Measurements from ENCODE around the gene TAGLN. TPM values are rescaled to one million over a fixed set of nuclear protein-coding genes. Genes with fewer than 3 reads are reported as not detected.

TAGLN gene
- total and polyA plus RNA-seq, 2 experiments from 2014 or later = 1,454 to 2,613 TPM

DNA sequence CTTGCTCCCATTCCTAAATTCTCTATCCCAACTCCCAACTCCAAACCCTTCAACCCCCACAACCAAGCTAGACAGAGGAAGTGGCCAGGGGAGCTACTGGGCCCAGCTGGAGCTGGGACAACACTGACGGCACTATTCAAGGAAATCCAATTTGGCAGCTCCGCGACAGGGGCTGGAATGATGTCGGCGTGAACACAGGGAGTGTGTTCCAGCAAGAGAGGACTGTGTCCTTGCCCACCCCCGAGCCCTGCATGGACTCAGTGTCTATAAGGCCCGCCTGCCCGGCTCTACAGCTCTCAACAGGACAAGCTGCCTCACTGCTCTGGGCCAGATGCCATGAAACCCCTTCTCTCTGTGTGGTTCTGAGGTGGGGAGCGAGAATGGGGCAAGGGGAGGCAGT, 21.4 kb downstream of the TAGLN start:
- TF ChIP-seq EZH2 (IDR thresholded peaks at IDR 0.05; ENCODE audit: insufficient read depth, poor library complexity, severe bottlenecking) (no peak), EZH2phosphoT487 (IDR thresholded peaks at IDR 0.05; ENCODE audit: insufficient read depth, low read depth) (no peak)
- 78 to 81% methylated on average over 9 of the region's 9 CpGs for WGBS, 2 experiments (ENCODE audit: low coverage in 1 of 2, low lambda C conversion rate in 2 of 2, missing lambda C conversion rate in 2 of 2)
- 0 out of 2 replicates have a peak, but pooled peaks cover 6% of the 10 kb centered on the region for H3K4me1 ChIP-seq (ENCODE audit: insufficient read depth)
- H3K27me3 ChIP-seq (replicated peaks; ENCODE audit: insufficient read depth) = no peaks in the 10 kb centered on the region
- H4K20me1 ChIP-seq (ENCODE audit: insufficient read depth) = no peaks in the 10 kb centered on the region
- H3K4me3 ChIP-seq = no peak overlapping the region
- no peaks in the 10 kb centered on the region for H3K79me2 ChIP-seq (ENCODE audit: insufficient read depth)
- DNase-seq = no peak
- H3K36me3 ChIP-seq (ENCODE audit: low read depth) = peaks cover 44% of the 10 kb centered on the region; the same call in 1 of the 2 replicates
- in situ Hi-C loops (cut with MboI) = no loop called here
- no peak overlapping the region for H3K27ac ChIP-seq
- no peak overlapping the region for H2AFZ ChIP-seq
- H3K9me3 ChIP-seq (ENCODE audit: low read depth) = no peaks in the 10 kb centered on the region
- peaks cover 5% of the 10 kb centered on the region; the same call in 1 of the 2 replicates for H3F3A ChIP-seq (ENCODE audit: insufficient read depth)
- H3K9ac ChIP-seq = no peak overlapping the region
- H3K9me2 ChIP-seq (ENCODE audit: insufficient read depth) = no peaks in the 10 kb centered on the region
- H3K4me2 ChIP-seq (ENCODE audit: unreplicated experiment) = no peak overlapping the region

GRCh38 chr11:117220999-117221774, 22.0 kb downstream of the TAGLN start:
- no peak overlapping the region for H3K4me3 ChIP-seq
- no peak overlapping the region for H3K9ac ChIP-seq
- peaks cover 50% of the 10 kb centered on the region; the same call in 1 of the 2 replicates for H3K36me3 ChIP-seq (ENCODE audit: low read depth)
- 0 out of 2 replicates have a peak, but pooled peaks cover 6% of the 10 kb centered on the region for H3K4me1 ChIP-seq (ENCODE audit: insufficient read depth)
- H4K20me1 ChIP-seq (ENCODE audit: insufficient read depth) = no peaks in the 10 kb centered on the region
- no peak overlapping the region for H3K27ac ChIP-seq
- DNase-seq = no peak
- in situ Hi-C loops (cut with MboI) = no loop called here
- H3K9me3 ChIP-seq (ENCODE audit: low read depth) = no peaks in the 10 kb centered on the region
- no peaks in the 10 kb centered on the region for H3K79me2 ChIP-seq (ENCODE audit: insufficient read depth)
- H3K4me2 ChIP-seq (ENCODE audit: unreplicated experiment) = no peak overlapping the region
- H3K27me3 ChIP-seq (replicated peaks; ENCODE audit: insufficient read depth) = no peaks in the 10 kb centered on the region
- no peak overlapping the region for H2AFZ ChIP-seq
- TF ChIP-seq EZH2 (IDR thresholded peaks at IDR 0.05; ENCODE audit: insufficient read depth, poor library complexity, severe bottlenecking) (no peak), EZH2phosphoT487 (IDR thresholded peaks at IDR 0.05; ENCODE audit: insufficient read depth, low read depth) (no peak)
- H3F3A ChIP-seq (ENCODE audit: insufficient read depth) = peaks cover 5% of the 10 kb centered on the region; the same call in 1 of the 2 replicates
- WGBS, 2 experiments (ENCODE audit: low coverage in 1 of 2, low lambda C conversion rate in 2 of 2, missing lambda C conversion rate in 2 of 2) = 83 to 90% methylated on average over 7 of the region's 7 CpGs
- H3K9me2 ChIP-seq (ENCODE audit: insufficient read depth) = no peaks in the 10 kb centered on the region

- H3K9me3 ChIP-seq (ENCODE audit: low read depth) = no peaks in the 10 kb centered on the region
- H3F3A ChIP-seq (ENCODE audit: insufficient read depth) = peaks cover 5% of the 10 kb centered on the region; the same call in 1 of the 2 replicates
- 0 out of 2 replicates have a peak, but pooled peaks cover 6% of the 10 kb centered on the region for H3K4me1 ChIP-seq (ENCODE audit: insufficient read depth)
- no peaks in the 10 kb centered on the region for H3K27me3 ChIP-seq (replicated peaks; ENCODE audit: insufficient read depth)
- no peaks in the 10 kb centered on the region for H3K79me2 ChIP-seq (ENCODE audit: insufficient read depth)
- H3K27ac ChIP-seq = no peak overlapping the region
- in situ Hi-C loops (cut with MboI) = no loop called here
- no peak overlapping the region for H3K9ac ChIP-seq
- WGBS, 2 experiments (ENCODE audit: low coverage in 1 of 2, low lambda C conversion rate in 2 of 2, missing lambda C conversion rate in 2 of 2) = 66 to 75% methylated on average over 7 of the region's 7 CpGs
- no peaks in the 10 kb centered on the region for H4K20me1 ChIP-seq (ENCODE audit: insufficient read depth)
- no peak overlapping the region for H3K4me3 ChIP-seq
- no peak overlapping the region for H3K4me2 ChIP-seq (ENCODE audit: unreplicated experiment)
- H3K36me3 ChIP-seq (ENCODE audit: low read depth) = peaks cover 44% of the 10 kb centered on the region; the same call in 1 of the 2 replicates
- peak; percentile 54 for DNase-seq
- H2AFZ ChIP-seq = no peak overlapping the region
- no peak for TF ChIP-seq EZH2 (IDR thresholded peaks at IDR 0.05; ENCODE audit: insufficient read depth, poor library complexity, severe bottlenecking)
- TF ChIP-seq EZH2phosphoT487 (IDR thresholded peaks at IDR 0.05; ENCODE audit: insufficient read depth, low read depth) = no peak
- H3K9me2 ChIP-seq (ENCODE audit: insufficient read depth) = no peaks in the 10 kb centered on the region
Observed at GRCh38 chr11:117221775-117222517, 22.8 kb downstream of the TAGLN start.

GRCh38 chr11:117222991-117223740, 24.0 kb downstream of the TAGLN start:
- no peak overlapping the region for H2AFZ ChIP-seq
- 0 out of 2 replicates have a peak, but pooled peaks cover 6% of the 10 kb centered on the region for H3K4me1 ChIP-seq (ENCODE audit: insufficient read depth)
- H3K36me3 ChIP-seq (ENCODE audit: low read depth) = peaks cover 33% of the 10 kb centered on the region; the same call in 1 of the 2 replicates
- in situ Hi-C loops (cut with MboI) = no loop called here
- H3F3A ChIP-seq (ENCODE audit: insufficient read depth) = peaks cover 5% of the 10 kb centered on the region; the same call in 1 of the 2 replicates
- H3K27me3 ChIP-seq (replicated peaks; ENCODE audit: insufficient read depth) = no peaks in the 10 kb centered on the region
- no peaks in the 10 kb centered on the region for H3K9me3 ChIP-seq (ENCODE audit: low read depth)
- no peak overlapping the region for H3K9ac ChIP-seq
- no peak for DNase-seq
- H4K20me1 ChIP-seq (ENCODE audit: insufficient read depth) = no peaks in the 10 kb centered on the region
- no peak for TF ChIP-seq EZH2phosphoT487 (IDR thresholded peaks at IDR 0.05; ENCODE audit: insufficient read depth, low read depth)
- TF ChIP-seq EZH2 (IDR thresholded peaks at IDR 0.05; ENCODE audit: insufficient read depth, poor library complexity, severe bottlenecking) = no peak
- H3K27ac ChIP-seq = no peak overlapping the region
- 98 to 99% methylated on average over 14 of the region's 14 CpGs for WGBS, 2 experiments (ENCODE audit: low coverage in 1 of 2, low lambda C conversion rate in 2 of 2, missing lambda C conversion rate in 2 of 2)
- H3K4me2 ChIP-seq (ENCODE audit: unreplicated experiment) = no peak overlapping the region
- H3K4me3 ChIP-seq = no peak overlapping the region
- no peaks in the 10 kb centered on the region for H3K79me2 ChIP-seq (ENCODE audit: insufficient read depth)
- no peaks in the 10 kb centered on the region for H3K9me2 ChIP-seq (ENCODE audit: insufficient read depth)
